Ishikawa (cell line): ENCODE data around the gene POU3F1.

ENCODE experiments used
- CEBPB ChIP-seq: IDR thresholded peaks from 2 replicates; pipeline ENCODE4 v1.6.1; 2012
- CREB1 ChIP-seq: IDR thresholded peaks from 2 replicates; pipeline ENCODE4 v1.6.1; 2012; ENCODE audit warnings: low read depth
- EGR1 ChIP-seq: IDR thresholded peaks from 2 replicates; pipeline ENCODE4 v1.6.1; 2012
- EP300 ChIP-seq: IDR thresholded peaks from 2 replicates; pipeline ENCODE4 v1.6.1; 2012; ENCODE audit warnings: borderline replicate concordance
- FOXM1 ChIP-seq: IDR thresholded peaks from 2 replicates; pipeline ENCODE4 v1.6.1; 2012; ENCODE audit warnings: low read depth, borderline replicate concordance
- NFIC ChIP-seq: IDR thresholded peaks from 2 replicates; pipeline ENCODE4 v1.6.1; 2012
- RAD21 ChIP-seq: IDR thresholded peaks from 2 replicates; pipeline ENCODE4 v1.6.1; 2012; ENCODE audit warnings: low read depth
- TAF1 ChIP-seq: IDR thresholded peaks from 2 replicates; pipeline ENCODE4 v1.6.1; 2012; ENCODE audit warnings: low read depth, mild to moderate bottlenecking
- TCF12 ChIP-seq: IDR thresholded peaks from 2 replicates; pipeline ENCODE4 v1.6.1; 2012; ENCODE audit warnings: low read depth
- TEAD4 ChIP-seq: IDR thresholded peaks from 2 replicates; pipeline ENCODE4 v1.6.1; 2012
- YY1 ChIP-seq: IDR thresholded peaks from 2 replicates; pipeline ENCODE4 v1.6.1; 2012; ENCODE audit warnings: low read depth
- ZBTB7A ChIP-seq: IDR thresholded peaks from 2 replicates; pipeline ENCODE4 v1.6.1; 2012; ENCODE audit warnings: low read depth
- TF ChIP-seq, protein P1 (sequence below): IDR thresholded peaks from 2 replicates; pipeline ENCODE4 v1.6.1; 2012
- TF ChIP-seq, protein P2 (sequence below): IDR thresholded peaks from 2 replicates; pipeline ENCODE4 v1.6.1; 2012
- TF ChIP-seq, protein P3 (sequence below): IDR thresholded peaks from 2 replicates; pipeline ENCODE4 v1.6.1; 2012; ENCODE audit warnings: low read depth, mild to moderate bottlenecking

POU3F1 gene

DNA sequence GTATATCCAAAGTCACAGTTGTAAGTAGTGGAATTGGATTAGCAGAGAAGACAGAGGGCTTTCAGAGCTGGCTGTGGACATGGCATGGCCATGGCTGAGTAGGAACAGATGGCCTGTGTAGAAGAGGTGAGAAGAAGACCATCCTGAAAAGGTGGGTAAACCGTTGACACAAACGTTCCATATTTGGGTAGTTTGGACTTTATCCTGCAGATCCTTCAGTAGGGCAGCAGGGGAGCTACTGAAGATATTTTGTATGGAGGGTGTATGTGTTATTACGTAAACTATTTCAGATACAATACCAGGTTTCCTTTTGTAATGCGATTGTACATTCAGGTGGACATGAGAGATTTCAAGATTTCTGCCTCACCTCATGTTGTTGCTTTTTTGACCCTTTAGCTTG, 32.4 kb downstream of the POU3F1 start:
- TF ChIP-seq RAD21 = no peak
- no peak for TF ChIP-seq NFIC
- TF ChIP-seq FOXM1 = no peak
- no peak for TF ChIP-seq EP300
- TF ChIP-seq CEBPB = no peak
- TF ChIP-seq EGR1 = no peak
- no peak for TF ChIP-seq YY1
- TF ChIP-seq CREB1 = no peak
- TF ChIP-seq, protein P1, sequence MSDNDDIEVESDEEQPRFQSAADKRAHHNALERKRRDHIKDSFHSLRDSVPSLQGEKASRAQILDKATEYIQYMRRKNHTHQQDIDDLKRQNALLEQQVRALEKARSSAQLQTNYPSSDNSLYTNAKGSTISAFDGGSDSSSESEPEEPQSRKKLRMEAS = no peak
- no peak for TF ChIP-seq ZBTB7A
- no peak for TF ChIP-seq TEAD4
- TF ChIP-seq, protein P2, sequence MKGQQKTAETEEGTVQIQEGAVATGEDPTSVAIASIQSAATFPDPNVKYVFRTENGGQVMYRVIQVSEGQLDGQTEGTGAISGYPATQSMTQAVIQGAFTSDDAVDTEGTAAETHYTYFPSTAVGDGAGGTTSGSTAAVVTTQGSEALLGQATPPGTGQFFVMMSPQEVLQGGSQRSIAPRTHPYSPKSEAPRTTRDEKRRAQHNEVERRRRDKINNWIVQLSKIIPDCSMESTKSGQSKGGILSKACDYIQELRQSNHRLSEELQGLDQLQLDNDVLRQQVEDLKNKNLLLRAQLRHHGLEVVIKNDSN = no peak
- no peak for TF ChIP-seq TAF1
- TF ChIP-seq, protein P3, sequence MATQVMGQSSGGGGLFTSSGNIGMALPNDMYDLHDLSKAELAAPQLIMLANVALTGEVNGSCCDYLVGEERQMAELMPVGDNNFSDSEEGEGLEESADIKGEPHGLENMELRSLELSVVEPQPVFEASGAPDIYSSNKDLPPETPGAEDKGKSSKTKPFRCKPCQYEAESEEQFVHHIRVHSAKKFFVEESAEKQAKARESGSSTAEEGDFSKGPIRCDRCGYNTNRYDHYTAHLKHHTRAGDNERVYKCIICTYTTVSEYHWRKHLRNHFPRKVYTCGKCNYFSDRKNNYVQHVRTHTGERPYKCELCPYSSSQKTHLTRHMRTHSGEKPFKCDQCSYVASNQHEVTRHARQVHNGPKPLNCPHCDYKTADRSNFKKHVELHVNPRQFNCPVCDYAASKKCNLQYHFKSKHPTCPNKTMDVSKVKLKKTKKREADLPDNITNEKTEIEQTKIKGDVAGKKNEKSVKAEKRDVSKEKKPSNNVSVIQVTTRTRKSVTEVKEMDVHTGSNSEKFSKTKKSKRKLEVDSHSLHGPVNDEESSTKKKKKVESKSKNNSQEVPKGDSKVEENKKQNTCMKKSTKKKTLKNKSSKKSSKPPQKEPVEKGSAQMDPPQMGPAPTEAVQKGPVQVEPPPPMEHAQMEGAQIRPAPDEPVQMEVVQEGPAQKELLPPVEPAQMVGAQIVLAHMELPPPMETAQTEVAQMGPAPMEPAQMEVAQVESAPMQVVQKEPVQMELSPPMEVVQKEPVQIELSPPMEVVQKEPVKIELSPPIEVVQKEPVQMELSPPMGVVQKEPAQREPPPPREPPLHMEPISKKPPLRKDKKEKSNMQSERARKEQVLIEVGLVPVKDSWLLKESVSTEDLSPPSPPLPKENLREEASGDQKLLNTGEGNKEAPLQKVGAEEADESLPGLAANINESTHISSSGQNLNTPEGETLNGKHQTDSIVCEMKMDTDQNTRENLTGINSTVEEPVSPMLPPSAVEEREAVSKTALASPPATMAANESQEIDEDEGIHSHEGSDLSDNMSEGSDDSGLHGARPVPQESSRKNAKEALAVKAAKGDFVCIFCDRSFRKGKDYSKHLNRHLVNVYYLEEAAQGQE = no peak
- TF ChIP-seq TCF12 = no peak

DNA sequence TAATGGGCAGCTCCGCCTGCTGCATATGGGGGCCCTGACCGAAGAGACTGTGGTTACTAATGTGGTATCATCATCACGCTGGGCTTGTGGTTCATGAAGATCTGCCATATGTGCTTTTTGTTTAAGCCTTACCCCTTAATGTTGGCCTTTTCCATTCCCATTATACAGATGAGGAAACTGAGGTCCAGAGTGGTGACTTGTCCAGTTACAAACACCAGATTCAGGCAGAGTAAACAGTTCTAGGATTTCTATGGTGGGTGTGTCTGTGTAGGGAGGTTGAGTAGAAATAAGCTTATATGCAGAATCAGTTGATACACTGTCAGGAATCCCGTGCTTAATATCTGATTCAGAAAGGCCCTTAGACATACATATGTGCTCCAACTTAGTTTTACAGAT, 33.4 kb downstream of the POU3F1 start:
- TF ChIP-seq, protein P1 = no peak
- TF ChIP-seq FOXM1 (no peak), ZBTB7A (no peak), CREB1 (no peak), EP300 (no peak), YY1 (no peak), TEAD4 (no peak), NFIC (no peak), EGR1 (no peak)
- TF ChIP-seq, protein P3 = no peak
- TF ChIP-seq, protein P2 = no peak

DNA sequence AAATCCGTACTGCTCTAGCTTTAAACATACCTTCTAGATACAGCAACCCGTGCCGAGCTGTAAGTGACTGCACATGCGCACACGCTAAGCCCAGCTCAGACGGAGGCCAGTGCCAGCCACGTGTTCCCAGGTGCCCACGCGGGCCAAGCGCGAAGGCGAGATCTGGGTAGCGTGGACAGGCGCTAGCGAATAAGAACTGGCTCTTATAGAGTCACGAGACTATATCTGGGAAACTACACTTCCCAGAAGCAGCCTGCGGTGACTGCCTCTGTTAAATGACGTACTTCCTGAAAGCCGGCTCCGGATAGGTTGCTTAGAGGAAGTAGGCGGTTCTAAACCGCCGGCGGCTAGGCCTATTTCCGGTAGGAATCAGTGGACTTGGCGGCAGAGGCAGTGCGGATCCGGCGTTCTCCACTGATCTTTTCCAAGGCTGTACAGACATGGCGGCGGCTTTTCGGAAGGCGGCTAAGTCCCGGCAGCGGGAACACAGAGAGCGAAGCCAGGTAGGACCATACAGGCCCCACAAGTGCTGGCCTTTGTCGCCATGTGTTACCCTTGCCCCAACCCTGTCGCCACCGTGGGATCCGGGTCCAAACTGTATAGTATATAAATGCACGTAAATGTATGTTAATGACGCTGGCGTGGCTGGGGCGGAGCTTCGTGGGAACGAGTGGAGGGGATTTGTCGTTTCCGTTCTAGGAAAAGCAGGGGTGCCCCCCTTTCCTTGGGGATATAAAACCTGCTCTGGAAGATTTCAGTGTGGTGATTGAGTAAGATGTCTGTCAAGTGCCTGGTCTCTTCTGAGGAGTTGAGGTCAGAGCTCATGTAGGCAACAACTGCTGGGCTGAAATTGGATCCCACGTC, 34.0 kb downstream of the POU3F1 start, which contains the start of gene UTP11:
Gene UTP11, plus strand, starts transcription at position 372 of the 864 bp plus-strand sequence. Its CDS starts 69 bp downstream, at position 441.
- TF ChIP-seq RAD21 = no peak
- TF ChIP-seq CEBPB = no peak
- TF ChIP-seq EP300 = no peak
- peak; percentile 35; the same call in 1 of the 2 replicates for TF ChIP-seq EGR1
- peak; percentile 53; the same call in 1 of the 2 replicates for TF ChIP-seq NFIC
- TF ChIP-seq TEAD4 = peak; percentile 54
- TF ChIP-seq CREB1 = peak; percentile 91
- TF ChIP-seq TCF12 = peak; percentile 92
- TF ChIP-seq, protein P3 = no peak
- TF ChIP-seq, protein P2 = peak; percentile 95
- TF ChIP-seq, protein P1 = peak; percentile 100
- TF ChIP-seq TAF1 = peak; percentile 98
- no peak for TF ChIP-seq ZBTB7A
- no peak for TF ChIP-seq FOXM1
- peak; percentile 80 for TF ChIP-seq YY1
